ENCODE data around the gene DIP2C.

DIP2C gene

GRCh38 chr10:677038-677437 is 12.4 kb downstream of the DIP2C start:
- DNase-seq = no peak

- DNase-seq = no peak
Observed at GRCh38 chr10:676178-676577, 13.3 kb downstream of the DIP2C start.

- DNase-seq = no peak
Observed at GRCh38 chr10:675532-675931, 13.9 kb downstream of the DIP2C start.

GRCh38 chr10:673492-673891 is 16.0 kb downstream of the DIP2C start:
- DNase-seq = no peak

- DNase-seq = no peak
Observed at GRCh38 chr10:672992-673391, 16.5 kb downstream of the DIP2C start.

- no peak for DNase-seq
Observed at GRCh38 chr10:672203-672602, 17.3 kb downstream of the DIP2C start.

GRCh38 chr10:670990-671389 is 18.5 kb downstream of the DIP2C start:
- DNase-seq = no peak

- DNase-seq = no peak
Observed at GRCh38 chr10:670038-670437, 19.4 kb downstream of the DIP2C start.

- DNase-seq = no peak
Observed at GRCh38 chr10:668786-669485, 20.5 kb downstream of the DIP2C start.

- DNase-seq = no peak
Observed at GRCh38 chr10:667602-668143, 21.8 kb downstream of the DIP2C start.

- no peak for DNase-seq
Observed at GRCh38 chr10:667096-667495, 22.4 kb downstream of the DIP2C start.

GRCh38 chr10:666237-667012 is 23.0 kb downstream of the DIP2C start:
- no peak for DNase-seq

GRCh38 chr10:665579-666091 is 23.8 kb downstream of the DIP2C start:
- DNase-seq = no peak

GRCh38 chr10:664893-665292 is 24.6 kb downstream of the DIP2C start:
- no peak for DNase-seq

- DNase-seq = no peak
Observed at GRCh38 chr10:664301-664700, 25.2 kb downstream of the DIP2C start.

- DNase-seq = no peak
Observed at GRCh38 chr10:663831-664251, 25.6 kb downstream of the DIP2C start.

- no peak for DNase-seq
Observed at GRCh38 chr10:663466-663751, 26.1 kb downstream of the DIP2C start.

- no peak for DNase-seq
Observed at GRCh38 chr10:662686-663465, 26.6 kb downstream of the DIP2C start.

GRCh38 chr10:662223-662605 is 27.3 kb downstream of the DIP2C start:
- DNase-seq = no peak

GRCh38 chr10:661597-662222 is 27.8 kb downstream of the DIP2C start:
- no peak for DNase-seq

- DNase-seq = no peak
Observed at GRCh38 chr10:660970-661596, 28.4 kb downstream of the DIP2C start.

- no peak for DNase-seq
Observed at GRCh38 chr10:660413-660969, 29.0 kb downstream of the DIP2C start.
